Endothelial cell of umbilical vein (primary cell): ENCODE measurements around the gene RFX6. TPM values are rescaled to one million over a fixed set of nuclear protein-coding genes. Genes with fewer than 3 reads are reported as not detected.

Experiments used
- BruUV-seq: library from RNA; stranded (reverse); fragments of 400-500 nt; replicated peaks from 2 replicates; lab custom pipeline; 2021; lab: Mats Ljungman, UMichigan
- CTCF ChIA-PET: fragments of 300-600, 350-600 bp; sonication (Branson Sonifier 250); formaldehyde crosslinking; loops from one replicate; lab custom pipeline; 2021; ENCODE audit warnings: antibody characterized with exemption, inconsistent platforms; lab: Charles Lee
- POLR2A ChIA-PET: fragments of 300-600, 350-600 bp; sonication (Branson Sonifier 250); formaldehyde crosslinking; loops from one replicate; lab custom pipeline; 2021; ENCODE audit warnings: antibody characterized with exemption, inconsistent platforms; lab: Charles Lee
- DNase-seq: peaks from one replicate; pipeline ENCODE4 v3.0.0-alpha.2; 2011; ENCODE audit warnings: low read depth, low spot score
- FAIRE-seq: peaks from 2 replicates; lab custom pipeline; 2011; peaks lifted over from hg19 to GRCh38; lab: Jason Lieb, UNC
- H2AFZ ChIP-seq: 2 replicates; pipeline ENCODE4 v1.6.0; 2012; ENCODE audit warnings: low read depth, low read length, control low read depth, inconsistent platforms
- H3K27ac ChIP-seq: 2 replicates; pipeline ENCODE4 v1.5.1; 2011; ENCODE audit warnings: low read depth, mild to moderate bottlenecking, control low read depth, low read length, moderate library complexity; ENCODE audit not compliant: insufficient read depth
- H3K27me3 ChIP-seq, 2 experiments: 2 replicates each; pipeline versions ENCODE4 v1.6.0 to v1.6.1; 2011; ENCODE audit warnings: low read length in 2 of 2, mixed read lengths in 1 of 2; ENCODE audit not compliant: control insufficient read depth in 2 of 2, insufficient read depth in 2 of 2
- H3K36me3 ChIP-seq, 2 experiments: 2 replicates in 1 of 2; 3 replicates in 1 of 2; pipeline ENCODE4 v1.5.1; 2011; ENCODE audit warnings: low read length in 2 of 2, mild to moderate bottlenecking in 1 of 2, moderate library complexity in 1 of 2; ENCODE audit not compliant: control insufficient read depth in 2 of 2, insufficient read depth in 2 of 2; ENCODE audit errors: extremely low read depth in 1 of 2
- H3K4me1 ChIP-seq: 3 replicates; pipeline ENCODE4 v1.5.1; 2011; ENCODE audit warnings: mild to moderate bottlenecking, low read length; ENCODE audit not compliant: control insufficient read depth, insufficient read depth; ENCODE audit errors: extremely low read depth
- H3K4me2 ChIP-seq: 2 replicates; pipeline ENCODE4 v1.6.1; 2011; ENCODE audit warnings: low read length, control low read depth, mixed read lengths; ENCODE audit not compliant: insufficient read depth
- H3K4me3 ChIP-seq, 3 experiments: fragments of 200-600 bp in 1 of 3; sonication (generic), shearing (Covaris generic) in 1 of 3; replicated peaks in 1 of 3; 2 replicates each; pipeline ENCODE4 v1.5.1; 2011 to 2016; ENCODE audit warnings: control low read depth in 3 of 3, low read length in 3 of 3, mild to moderate bottlenecking in 2 of 3, inconsistent platforms in 1 of 3, low read depth in 1 of 3, moderate library complexity in 1 of 3; ENCODE audit not compliant: insufficient read depth in 1 of 3
- H3K79me2 ChIP-seq: 2 replicates; pipeline ENCODE4 v1.6.0; 2012; ENCODE audit warnings: low read length, inconsistent platforms; ENCODE audit not compliant: control insufficient read depth, insufficient read depth
- H3K9ac ChIP-seq: replicated peaks from 2 replicates; pipeline ENCODE3; 2011; ENCODE audit warnings: low read length, control low read depth; ENCODE audit not compliant: insufficient read depth; ENCODE audit errors: extremely low read depth
- H3K9me1 ChIP-seq: replicated peaks from 3 replicates; pipeline ENCODE4 v1.6.0; 2011; ENCODE audit warnings: mild to moderate bottlenecking, low read length; ENCODE audit not compliant: control insufficient read depth, insufficient read depth; ENCODE audit errors: extremely low read depth
- H3K9me3 ChIP-seq: replicated peaks from 2 replicates; pipeline ENCODE4 v1.5.1; 2012; ENCODE audit warnings: low read length, inconsistent platforms; ENCODE audit not compliant: control insufficient read depth, insufficient read depth
- H4K20me1 ChIP-seq: replicated peaks from 2 replicates; pipeline ENCODE3; 2011; ENCODE audit warnings: mild to moderate bottlenecking, low read length; ENCODE audit not compliant: control insufficient read depth, insufficient read depth; ENCODE audit errors: extremely low read depth
- CTCF ChIP-seq, 2 donors: IDR thresholded peaks; 1 replicate in 1 of 2; 2 replicates in 1 of 2; pipeline ENCODE4 v1.5.1; 2011; ENCODE audit warnings: low read length in 2 of 2, mild to moderate bottlenecking in 2 of 2, moderate library complexity in 2 of 2, control low read depth in 1 of 2, inconsistent platforms in 1 of 2, low read depth in 1 of 2; ENCODE audit not compliant: insufficient read depth in 1 of 2; ENCODE audit errors: extremely low read depth in 1 of 2
- EZH2 ChIP-seq: IDR thresholded peaks from 2 replicates; pipeline ENCODE4 v1.6.1; 2012; ENCODE audit warnings: borderline replicate concordance, low read depth, mild to moderate bottlenecking, moderate library complexity, low read length, inconsistent platforms; ENCODE audit not compliant: severe bottlenecking
- FOS ChIP-seq: IDR thresholded peaks from 2 replicates; pipeline ENCODE4 v1.6.1; 2011; ENCODE audit warnings: mild to moderate bottlenecking, low read length, moderate library complexity, borderline replicate concordance; ENCODE audit not compliant: insufficient read depth
- GATA2 ChIP-seq: IDR thresholded peaks from 2 replicates; pipeline ENCODE4 v1.7.0; 2011; ENCODE audit warnings: low read depth, mild to moderate bottlenecking, moderate library complexity, mixed read lengths, low read length; ENCODE audit not compliant: insufficient read length, insufficient read depth
- JUN ChIP-seq: IDR thresholded peaks from 2 replicates; pipeline ENCODE4 v1.6.1; 2011; ENCODE audit warnings: borderline replicate concordance, low read depth; ENCODE audit not compliant: insufficient read length, insufficient read depth
- MAX ChIP-seq: IDR thresholded peaks from 2 replicates; pipeline ENCODE4 v1.6.1; 2011; ENCODE audit not compliant: insufficient read depth, insufficient read length
- MYC ChIP-seq: IDR thresholded peaks from one replicate; pipeline ENCODE4 v1.6.1; 2011; ENCODE audit warnings: mild to moderate bottlenecking, low read depth, low read length
- POLR2A ChIP-seq: IDR thresholded peaks from 2 replicates; pipeline ENCODE4 v1.6.1; 2012; ENCODE audit warnings: low read depth, mild to moderate bottlenecking, control low read depth, low read length
- POLR2AphosphoS5 ChIP-seq: IDR thresholded peaks from 2 replicates; pipeline ENCODE4 v1.6.1; 2012; ENCODE audit warnings: low read depth, mild to moderate bottlenecking, control low read depth, low read length, moderate library complexity; ENCODE audit not compliant: insufficient read depth
- dilution Hi-C: fragments of 300-500 bp; cut with MboI; formaldehyde crosslinking; loops from one replicate; pipeline ENCODE4 v1.15.0; 2019; ENCODE audit warnings: low sequenced_read_pairs; ENCODE audit not compliant: extremely low pct_ligation_motif_present
- intact Hi-C: fragments of 100-400 bp; cut with micrococcal nuclease; formaldehyde crosslinking; loops from one replicate; pipeline ENCODE4 v1.10.0; 2022
- polyA plus RNA-seq, 4 experiments: library from polyadenylated mRNA; depleted of rRNA in 3 of 4; stranded (reverse) in 3 of 4; unstranded in 1 of 4; fragments of >200 nt; gene quantifications; 2 replicates each; pipeline versions ENCODE4 v1.2.1 to v1.2.3, GENCODE V29; 2011 to 2012; ENCODE audit warnings: missing spikeins in 1 of 4
- total RNA-seq: library from RNA; stranded (reverse); gene quantifications from 2 replicates; pipeline ENCODE4 v1.2.3, GENCODE V29; 2021

Gene RFX6
- total and polyA plus RNA-seq, 2 donors (not counting 3 experiments of a cell fraction or from before 2014, with no cell fraction given): not detected

GRCh38 chr6:116887168-116887567 is 10.1 kb downstream of the RFX6 start:
- POLR2A ChIA-PET: no interaction called here
- dilution Hi-C loops: no loop called here
- FAIRE-seq (no peak), DNase-seq (no peak)
- CTCF ChIA-PET: no interaction called here
- Histone ChIP-seq H3K27me3 (no peaks in the 10 kb centered on the region), H3K79me2 (no peaks in the 10 kb centered on the region), H3K9me3 (no peaks in the 10 kb centered on the region), H3K36me3 (no peaks in the 10 kb centered on the region), H3K9ac (no peak overlapping the region), H3K9me1 (no peaks in the 10 kb centered on the region), H3K27ac (no peak overlapping the region), H3K4me1 (no peaks in the 10 kb centered on the region), H2AFZ (no peak overlapping the region), H4K20me1 (no peaks in the 10 kb centered on the region), H3K4me3 (no peak overlapping the region), H3K4me2 (no peak overlapping the region)
- TF ChIP-seq POLR2A: no peak
- TF ChIP-seq POLR2AphosphoS5: no peak
- TF ChIP-seq EZH2: no peak
- TF ChIP-seq GATA2: no peak
- no peak for TF ChIP-seq MYC
- no peak for TF ChIP-seq FOS
- TF ChIP-seq MAX: no peak
- TF ChIP-seq CTCF (IDR thresholded peaks at IDR 0.05; ENCODE audit: extremely low read depth in 1 of 2, insufficient read depth in 1 of 2, low read depth in 1 of 2, low read length in 2 of 2): no peak
- TF ChIP-seq JUN: no peak
- intact Hi-C loops: no loop called here
- BruUV-seq: no TSS peak
